HepG2 (cell line): ENCODE results near the gene TRAF5.

Experiments used
- DPF2 ChIP-seq: sonication (generic); formaldehyde crosslinking; IDR thresholded peaks from 2 replicates; pipeline ENCODE4 v1.4.0; 2020; ENCODE audit warnings: mild to moderate bottlenecking, low read depth, missing genetic modification reagents, borderline replicate concordance
- EP300 ChIP-seq, 3 experiments: sonication (generic) in 1 of 3; formaldehyde crosslinking in 1 of 3; IDR thresholded peaks; 2 replicates each; pipeline versions ENCODE4 v1.5.1 to v1.6.1; 2011 to 2020; ENCODE audit warnings: low read depth in 2 of 3, low read length in 2 of 3, borderline replicate concordance in 1 of 3, improper control_type of control experiment in 1 of 3, mild to moderate bottlenecking in 1 of 3, missing genetic modification reagents in 1 of 3, moderate library complexity in 1 of 3
- FOXK2 ChIP-seq: fragments of 450-650 bp; IDR thresholded peaks from 2 replicates; pipeline ENCODE4 v1.6.1; 2016
- NR3C1 ChIP-seq: sonication (generic); formaldehyde crosslinking; IDR thresholded peaks from 2 replicates; pipeline ENCODE4 v1.4.0; 2020; ENCODE audit warnings: missing genetic modification reagents
- POLR2A ChIP-seq, 2 experiments: IDR thresholded peaks; 2 replicates each; pipeline ENCODE4 v1.6.1; 2011; ENCODE audit warnings: low read depth in 2 of 2, low read length in 2 of 2, mild to moderate bottlenecking in 1 of 2, moderate library complexity in 1 of 2; ENCODE audit not compliant: insufficient read depth in 1 of 2
- RBAK ChIP-seq: sonication (generic); formaldehyde crosslinking; IDR thresholded peaks from 2 replicates; pipeline ENCODE4 v1.5.1; 2020; ENCODE audit warnings: mild to moderate bottlenecking, missing genetic modification reagents
- ZNF121 ChIP-seq: sonication (generic); formaldehyde crosslinking; IDR thresholded peaks from 2 replicates; pipeline ENCODE4 v1.5.0; 2020; ENCODE audit warnings: mild to moderate bottlenecking, missing genetic modification reagents

- TF ChIP-seq NR3C1 (no peak), POLR2A (IDR thresholded peaks at IDR 0.05; ENCODE audit: insufficient read depth in 1 of 2, low read depth in 2 of 2, low read length in 2 of 2) (no peak), RBAK (CRISPR knock-in tag) (no peak), ZNF121 (no peak), FOXK2 (no peak), DPF2 (CRISPR knock-in tag) (no peak), EP300 (IDR thresholded peaks at IDR 0.05; ENCODE audit: low read depth in 2 of 2, low read length in 2 of 2) (no peak), EP300 (CRISPR knock-in tag; IDR thresholded peaks at IDR 0.05; ENCODE audit: borderline replicate concordance) (no peak)
Observed at GRCh38 chr1:211332830-211333229, 6.2 kb downstream of the TRAF5 start.
